GM12878 (cell line): ENCODE results near the gene SDF4. TPM values are rescaled to one million over a fixed set of nuclear protein-coding genes. Genes with fewer than 3 reads are reported as not detected.

Experiments
- ATAC-seq: fragments of 200-7000 bp; cut with Tn5 transposase; 3 replicates; pipeline ENCODE4 v1.9.1; 2020; ENCODE audit warnings: mild to moderate bottlenecking, moderate library complexity
- BruUV-seq: library from RNA; stranded (reverse); fragments of 400-500 nt; replicated peaks from 2 replicates; lab custom pipeline; 2021; lab: Mats Ljungman, UMichigan
- CTCF ChIA-PET: fragments of 300-600 bp; sonication (Branson Sonifier 250); formaldehyde crosslinking; extraction: SDS; loops from one replicate; lab custom pipeline; 2021; ENCODE audit warnings: inconsistent platforms; lab: Yijun Ruan, JAX
- POLR2A ChIA-PET: fragments of 350-600 bp; formaldehyde crosslinking; extraction: SDS; loops from one replicate; lab custom pipeline; 2021; ENCODE audit warnings: inconsistent platforms; lab: Charles Lee
- RAD21 ChIA-PET: fragments of 300-600 bp; sonication (Branson Sonifier 250); formaldehyde crosslinking; loops from one replicate; lab custom pipeline; 2023; ENCODE audit warnings: antibody characterized with exemption; ENCODE audit not compliant: unreplicated experiment; lab: Charles Lee
- SMC1A ChIA-PET: fragments of 300-600 bp; sonication (Branson Sonifier 250); formaldehyde crosslinking; loops from one replicate; lab custom pipeline; 2023; ENCODE audit not compliant: unreplicated experiment, uncharacterized antibody; lab: Charles Lee
- DNase-seq: peaks from one replicate; pipeline ENCODE4 v3.0.0-alpha.2; 2011; ENCODE audit warnings: low read depth, low spot score
- FAIRE-seq: peaks from 3 replicates; lab custom pipeline; 2011; peaks lifted over from hg19 to GRCh38; lab: Jason Lieb, UNC
- H2AFZ ChIP-seq: 2 replicates; pipeline ENCODE4 v1.6.0; 2011; ENCODE audit warnings: low read depth, low read length, control low read depth; ENCODE audit not compliant: control insufficient read depth
- H3K27ac ChIP-seq: 2 replicates; pipeline ENCODE4 v1.5.1; 2011; ENCODE audit warnings: control low read depth; ENCODE audit not compliant: control insufficient read depth, insufficient read depth
- H3K27me3 ChIP-seq, 2 experiments: replicated peaks in 1 of 2; 2 replicates each; pipeline versions ENCODE4 v1.6.0 to v1.6.1; 2011; ENCODE audit warnings: low read length in 1 of 2; ENCODE audit not compliant: control insufficient read depth in 2 of 2, insufficient read depth in 2 of 2
- H3K36me3 ChIP-seq, 2 experiments: 2 replicates each; pipeline ENCODE4 v1.5.1; 2011; ENCODE audit warnings: low read length in 1 of 2; ENCODE audit not compliant: control insufficient read depth in 2 of 2, insufficient read depth in 2 of 2
- H3K4me1 ChIP-seq: 2 replicates; pipeline ENCODE4 v1.6.1; 2011; ENCODE audit warnings: mild to moderate bottlenecking, low read length, moderate library complexity, mixed read lengths; ENCODE audit not compliant: control insufficient read depth, insufficient read depth
- H3K4me2 ChIP-seq: 2 replicates; pipeline ENCODE4 v1.6.0; 2011; ENCODE audit warnings: control low read depth; ENCODE audit not compliant: control insufficient read depth, insufficient read depth
- H3K4me3 ChIP-seq: fragments of 200-600 bp; sonication (generic); 2 replicates; pipeline ENCODE4 v1.5.1; 2016
- H3K79me2 ChIP-seq: 2 replicates; pipeline ENCODE4 v1.6.0; 2011; ENCODE audit warnings: low read length; ENCODE audit not compliant: control insufficient read depth, insufficient read depth
- H3K9ac ChIP-seq: 2 replicates; pipeline ENCODE4 v1.8.0; 2011; ENCODE audit warnings: low read length, control low read depth, mixed read lengths; ENCODE audit not compliant: control insufficient read depth, insufficient read depth
- H3K9me3 ChIP-seq: replicated peaks from 3 replicates; pipeline ENCODE4 v1.5.1; 2011; ENCODE audit warnings: mild to moderate bottlenecking, low read length; ENCODE audit not compliant: control insufficient read depth, insufficient read depth
- H4K20me1 ChIP-seq: 2 replicates; pipeline ENCODE4 v1.6.0; 2011; ENCODE audit not compliant: control insufficient read depth, insufficient read depth
- CHD2 ChIP-seq: IDR thresholded peaks from 2 replicates; pipeline ENCODE4 v1.6.1; 2011; ENCODE audit warnings: low read depth, low read length, improper control_type of control experiment, borderline replicate concordance
- HDGF ChIP-seq: fragments of 450-650 bp; IDR thresholded peaks from 2 replicates; pipeline ENCODE4 v1.6.1; 2016; ENCODE audit warnings: antibody characterized with exemption
- POLR2A ChIP-seq: IDR thresholded peaks from 2 replicates; pipeline ENCODE4 v1.6.1; 2011; ENCODE audit warnings: low read depth, mild to moderate bottlenecking, low read length
- SUZ12 ChIP-seq: fragments of 200-600 bp; sonication (generic); IDR thresholded peaks from one replicate; pipeline ENCODE4 v1.6.1; 2018; ENCODE audit warnings: antibody characterized with exemption, mild to moderate bottlenecking; ENCODE audit not compliant: unreplicated experiment
- WGBS: methylation state at CpG from one replicate; pipeline ENCODE4 v1.1.6; 2016; ENCODE audit warnings: low lambda C conversion rate; ENCODE audit not compliant: insufficient replicate concordance, insufficient coverage; ENCODE audit errors: missing lambda C conversion rate; 5-methylcytosine and 5-hydroxymethylcytosine counted together
- in situ Hi-C: fragments of 300-500 bp; cut with MboI; formaldehyde crosslinking; loops from 9 replicates; pipeline ENCODE4 v1.14.3; 2018; ENCODE audit warnings: mixed read lengths
- intact Hi-C: fragments of 100-400 bp; cut with micrococcal nuclease; formaldehyde crosslinking; loops from one replicate; pipeline ENCODE4 v1.14.2; 2022; ENCODE audit not compliant: unreplicated experiment
- polyA plus RNA-seq, 11 experiments: library from polyadenylated mRNA; depleted of rRNA in 4 of 11; unstranded in 6 of 11; stranded (reverse) in 5 of 11; fragments of >200 nt; fragmentation: Nextera tagmentation in 4 of 11; fragmentation: Illumina TruSeq in 1 of 11; extraction: Ambion mirVana in 4 of 11; extraction: Trizol in 1 of 11; gene quantifications; 1 replicate in 1 of 11; 2 replicates in 10 of 11; pipeline versions ENCODE4 v1.2.1 to v1.2.3, GENCODE V29; 2011 to 2016; ENCODE audit warnings: inconsistent platforms in 2 of 11, missing spikeins in 2 of 11, low read depth in 1 of 11
- total RNA-seq, 4 experiments: library from RNA; depleted of rRNA in 3 of 4; stranded (reverse); fragments of >200 nt in 3 of 4; fragmentation: Illumina TruSeq in 1 of 4; extraction: Trizol in 1 of 4; gene quantifications; 2 replicates each; pipeline versions ENCODE4 v1.2.1 to v1.2.3, GENCODE V29; 2013 to 2021

The SDF4 gene
- total and polyA plus RNA-seq, 10 of the 15 experiments (the other 5 are each of a cell fraction or from before 2014, with no cell fraction given): 0.44 to 97.2 (median 40.2) TPM

GRCh38 chr1:1247341-1247913 lies 15.6 kb upstream of the SDF4 start:
- no peaks in the 10 kb centered on the region for H3K79me2 ChIP-seq
- DNase-seq (no peak), ATAC-seq (no peak), FAIRE-seq (no peak)
- TF ChIP-seq HDGF (no peak), POLR2A (peak; percentile 6; the same call in 1 of the 2 replicates)
- POLR2A ChIA-PET: no interaction called here
- no peaks in the 10 kb centered on the region; a peak in 1 of 4 replicates for H3K36me3 ChIP-seq
- RAD21 ChIA-PET: no interaction called here
- no peaks in the 10 kb centered on the region for H3K9me3 ChIP-seq
- no peak overlapping the region for H3K4me3 ChIP-seq
- H3K27me3 ChIP-seq: peaks cover 1 to 5% of the 10 kb centered on the region in 2 experiments; a peak in 3 of 4 replicates
- intact Hi-C loops: no loop called here
- no peaks in the 10 kb centered on the region for H4K20me1 ChIP-seq
- H3K9ac ChIP-seq: no peak overlapping the region
- BruUV-seq: no TSS peak
- H3K4me2 ChIP-seq: no peak overlapping the region
- SMC1A ChIA-PET: no interaction called here
- 55% methylated on average over 25 of the region's 25 CpGs for whole genome bisulfite sequencing
- in situ Hi-C loops: no loop called here
- peaks cover 12% of the 10 kb centered on the region for H3K4me1 ChIP-seq
- CTCF ChIA-PET: no interaction called here
- H2AFZ ChIP-seq: no peak overlapping the region
- no peak overlapping the region for H3K27ac ChIP-seq

GRCh38 chr1:1246577-1247340 lies 15.0 kb upstream of the SDF4 start, which contains the start of gene C1QTNF12:
TSS of gene C1QTNF12 (minus strand) at chr1:1246722. CDS start at chr1:1246690, 32 bp downstream.
- Histone ChIP-seq H3K4me1 (peaks cover 12% of the 10 kb centered on the region), H3K79me2 (no peaks in the 10 kb centered on the region), H3K9ac (no peak within 1 kb of the TSS), H3K36me3 (no peaks in the 10 kb centered on the region), H3K9me3 (no peaks in the 10 kb centered on the region), H3K27me3 (peaks cover 1 to 5% of the 10 kb centered on the region in 2 experiments; a peak in 3 of 4 replicates), H3K4me3 (no peak within 1 kb of the TSS), H3K27ac (no peak within 1 kb of the TSS), H3K4me2 (no peak within 1 kb of the TSS), H4K20me1 (no peaks in the 10 kb centered on the region), H2AFZ (no peak within 1 kb of the TSS)
- ChIA-PET SMC1A (no interaction called here), RAD21 (no interaction called here), POLR2A (no interaction called here), CTCF (no interaction called here)
- in situ Hi-C loops (no loop called here), intact Hi-C loops (no loop called here)
- BruUV-seq: no TSS peak
- 7% methylated on average over 60 of the region's 74 CpGs for WGBS
- DNase-seq (no peak), ATAC-seq (no peak), FAIRE-seq (no peak)
- TF ChIP-seq SUZ12 (peak; percentile 73), CHD2 (no peak)
